ENCODE results near the gene LONP2.

GRCh38 chr16:48386559-48387312, 142.6 kb downstream of the LONP2 start:
- TF ChIP-seq POLR2A (IDR thresholded peaks at IDR 0.05; ENCODE audit: borderline replicate concordance, extremely low read depth, insufficient read depth, insufficient read length) (no peak), YY1 (IDR thresholded peaks at IDR 0.05; ENCODE audit: extremely low read depth, insufficient replicate concordance, low read depth, low read length) (no peak), ATF3 (IDR thresholded peaks at IDR 0.05) (no peak), SP1 (IDR thresholded peaks at IDR 0.05; ENCODE audit: low read depth) (no peak), POLR2AphosphoS5 (IDR thresholded peaks at IDR 0.05; ENCODE audit: low read depth, low read length) (no peak), CTCF (IDR thresholded peaks at IDR 0.05 in 2 of 3, conservative IDR thresholded peaks at IDR 0.05 in 1 of 3; ENCODE audit: borderline replicate concordance in 1 of 3, insufficient read depth in 1 of 3, low read depth in 2 of 3, low read length in 2 of 3) (no peak), MAX (IDR thresholded peaks at IDR 0.05) (no peak), JUND (IDR thresholded peaks at IDR 0.05) (no peak), RAD21 (IDR thresholded peaks at IDR 0.05; ENCODE audit: low read depth) (no peak), ZFX (IDR thresholded peaks at IDR 0.05) (no peak), EZH2 (IDR thresholded peaks at IDR 0.05) (no peak), FOSL1 (IDR thresholded peaks at IDR 0.05; ENCODE audit: low read depth) (no peak)

Measured in HCT116 (cell line).